GM06990 (cell line): ENCODE data around the gene MYH16.
"Not testable (repeated sequence)": the region's sequence is repeated elsewhere in the genome, so short reads cannot be mapped to it uniquely, and the experiment has no call there.

Experiments
- DNase-seq: peaks from one replicate; pipeline ENCODE4 v3.0.0-alpha.2; 2011; ENCODE audit not compliant: insufficient read length; ENCODE audit errors: extremely low read depth
- H3K27me3 ChIP-seq: replicated peaks from 2 replicates; pipeline ENCODE4 v1.6.0; 2011; ENCODE audit warnings: low read length; ENCODE audit not compliant: control insufficient read depth, insufficient read depth
- H3K36me3 ChIP-seq: 2 replicates; pipeline ENCODE4 v1.5.1; 2011; ENCODE audit warnings: low read length; ENCODE audit not compliant: control insufficient read depth, insufficient read depth
- H3K4me3 ChIP-seq: replicated peaks from 2 replicates; pipeline ENCODE4 v1.5.1; 2011; ENCODE audit warnings: low read depth, mild to moderate bottlenecking, control low read depth, low read length
- CTCF ChIP-seq: IDR thresholded peaks from 2 replicates; pipeline ENCODE4 v1.5.1; 2011; ENCODE audit warnings: low read length, control low read depth, mild to moderate bottlenecking, inconsistent platforms; ENCODE audit not compliant: insufficient read depth, poor library complexity, severe bottlenecking

MYH16 gene

GRCh38 chr7:99339595-99339994 lies 67.0 kb downstream of the MYH16 start:
- no peak for TF ChIP-seq CTCF
- Histone ChIP-seq H3K27me3 (no peaks in the 10 kb centered on the region), H3K4me3 (no peak overlapping the region), H3K36me3 (peaks cover 13% of the 10 kb centered on the region)
- DNase-seq, result no peak

GRCh38 chr7:99340659-99341058 lies 68.0 kb downstream of the MYH16 start:
- DNase-seq, result no peak
- Histone ChIP-seq H3K27me3 (no peaks in the 10 kb centered on the region), H3K36me3 (peaks cover 11% of the 10 kb centered on the region), H3K4me3 (no peak overlapping the region)
- TF ChIP-seq CTCF, result no peak

- DNase-seq, result no peak
- Histone ChIP-seq H3K27me3 (no peaks in the 10 kb centered on the region), H3K36me3 (peaks cover 8% of the 10 kb centered on the region), H3K4me3 (no peak overlapping the region)
- no peak for TF ChIP-seq CTCF
Observed at GRCh38 chr7:99344061-99344647, 71.5 kb downstream of the MYH16 start.

GRCh38 chr7:99350641-99351040 lies 78.0 kb downstream of the MYH16 start:
- not testable (repeated sequence) for DNase-seq

GRCh38 chr7:99352247-99352646 lies 79.6 kb downstream of the MYH16 start:
- no peaks in the 10 kb centered on the region for H3K27me3 ChIP-seq
- DNase-seq, result no peak
- peaks cover 11% of the 10 kb centered on the region for H3K36me3 ChIP-seq
- TF ChIP-seq CTCF, result no peak
- H3K4me3 ChIP-seq, result no peak overlapping the region

More at GRCh38 chr7:99350641-99351040, 78.0 kb downstream of the MYH16 start:
- H3K36me3 ChIP-seq, result peaks cover 11% of the 10 kb centered on the region
- not testable (repeated sequence) for H3K27me3 ChIP-seq, H3K4me3 ChIP-seq

- no peaks in the 10 kb centered on the region for H3K27me3 ChIP-seq
- no peak overlapping the region for H3K4me3 ChIP-seq
- DNase-seq, result no peak
- peaks cover 26% of the 10 kb centered on the region for H3K36me3 ChIP-seq
- TF ChIP-seq CTCF, result no peak
Observed at GRCh38 chr7:99355098-99355497, 82.5 kb downstream of the MYH16 start.
